ENCODE measurements around the gene NLRP14.
A peak's percentile ranks its signal among the peaks of the same experiment; 100 is the strongest.

Gene NLRP14

GRCh38 chr11:7056828-7057513, 36.7 kb downstream of the NLRP14 start:
- H3K9ac ChIP-seq (ENCODE audit: low read length): no peak overlapping the region
- no peak overlapping the region for H2AK5ac ChIP-seq (ENCODE audit: low read length)
- WGBS (ENCODE audit: extremely low coverage, insufficient coverage, insufficient read length): no CpG with 5 or more reads among the region's 6 CpGs
- H3K18ac ChIP-seq (ENCODE audit: low read length): no peak overlapping the region
- H3K23ac ChIP-seq (ENCODE audit: low read length): no peak overlapping the region
- H3K4me1 ChIP-seq (ENCODE audit: control insufficient read depth in 1 of 2, insufficient read depth in 2 of 2, low read length in 2 of 2): no peaks in the 10 kb centered on the region
- H3K27ac ChIP-seq (ENCODE audit: low read depth, low read length): no peak overlapping the region
- no peak overlapping the region for H4K12ac ChIP-seq (ENCODE audit: low read depth, low read length)
- no peaks in the 10 kb centered on the region for H3K79me1 ChIP-seq (ENCODE audit: low read length)
- H3K27me3 ChIP-seq (ENCODE audit: insufficient read depth, low read length): no peaks in the 10 kb centered on the region
- H2BK12ac ChIP-seq (ENCODE audit: low read length): no peak overlapping the region
- no peaks in the 10 kb centered on the region for H3K9me3 ChIP-seq (ENCODE audit: insufficient read depth, low read depth, low read length)
- H3K4me2 ChIP-seq (ENCODE audit: low read length): no peak overlapping the region
- no peak overlapping the region for H4K91ac ChIP-seq (ENCODE audit: low read depth, low read length)
- H3K4ac ChIP-seq (ENCODE audit: low read depth, low read length): no peak overlapping the region
- peak in 1 of 2 donors; percentile 7 for DNase-seq
- no peak overlapping the region for H4K8ac ChIP-seq (ENCODE audit: low read depth, low read length)
- H3K14ac ChIP-seq (ENCODE audit: low read length): no peak overlapping the region
- no peak overlapping the region for H3K4me3 ChIP-seq (ENCODE audit: low read depth, low read length)
- H2BK5ac ChIP-seq (ENCODE audit: low read depth, low read length, poor library complexity): no peak overlapping the region
- H3K36me3 ChIP-seq (ENCODE audit: control insufficient read depth in 1 of 2, insufficient read depth in 2 of 2, low read length in 2 of 2): no peaks in the 10 kb centered on the region
- no peak overlapping the region for H2AFZ ChIP-seq (ENCODE audit: insufficient read depth, low read length, poor library complexity)
- no peak overlapping the region for H2BK120ac ChIP-seq (ENCODE audit: insufficient read depth, low read length, poor library complexity)
- no peaks in the 10 kb centered on the region for H3K79me2 ChIP-seq (ENCODE audit: control insufficient read depth, insufficient read depth, low read length, poor library complexity)

- Histone ChIP-seq H3K4me1 (ENCODE audit: control insufficient read depth in 1 of 2, insufficient read depth in 2 of 2, low read length in 2 of 2) (no peaks in the 10 kb centered on the region), H3K23ac (ENCODE audit: low read length) (no peak overlapping the region), H3K79me2 (ENCODE audit: control insufficient read depth, insufficient read depth, low read length, poor library complexity) (no peaks in the 10 kb centered on the region), H2BK12ac (ENCODE audit: low read length) (no peak overlapping the region), H3K9me3 (ENCODE audit: insufficient read depth, low read depth, low read length) (no peaks in the 10 kb centered on the region), H2AK5ac (ENCODE audit: low read length) (no peak overlapping the region), H3K9ac (ENCODE audit: low read length) (no peak overlapping the region), H3K18ac (ENCODE audit: low read length) (no peak overlapping the region), H3K36me3 (ENCODE audit: control insufficient read depth in 1 of 2, insufficient read depth in 2 of 2, low read length in 2 of 2) (no peaks in the 10 kb centered on the region), H3K14ac (ENCODE audit: low read length) (no peak overlapping the region), H2AFZ (ENCODE audit: insufficient read depth, low read length, poor library complexity) (no peak overlapping the region), H3K79me1 (ENCODE audit: low read length) (no peaks in the 10 kb centered on the region), H2BK5ac (ENCODE audit: low read depth, low read length, poor library complexity) (no peak overlapping the region), H4K91ac (ENCODE audit: low read depth, low read length) (no peak overlapping the region), H4K12ac (ENCODE audit: low read depth, low read length) (no peak overlapping the region), H3K4ac (ENCODE audit: low read depth, low read length) (no peak overlapping the region), H4K8ac (ENCODE audit: low read depth, low read length) (no peak overlapping the region), H3K4me2 (ENCODE audit: low read length) (no peak overlapping the region), H3K27me3 (ENCODE audit: insufficient read depth, low read length) (no peaks in the 10 kb centered on the region), H2BK120ac (ENCODE audit: insufficient read depth, low read length, poor library complexity) (no peak overlapping the region), H3K4me3 (ENCODE audit: low read depth, low read length) (no peak overlapping the region), H3K27ac (ENCODE audit: low read depth, low read length) (no peak overlapping the region)
- WGBS (ENCODE audit: extremely low coverage, insufficient coverage, insufficient read length): no CpG with 5 or more reads among the region's 2 CpGs
- DNase-seq: no peak
Observed at GRCh38 chr11:7057641-7058040, 37.4 kb downstream of the NLRP14 start.

DNA sequence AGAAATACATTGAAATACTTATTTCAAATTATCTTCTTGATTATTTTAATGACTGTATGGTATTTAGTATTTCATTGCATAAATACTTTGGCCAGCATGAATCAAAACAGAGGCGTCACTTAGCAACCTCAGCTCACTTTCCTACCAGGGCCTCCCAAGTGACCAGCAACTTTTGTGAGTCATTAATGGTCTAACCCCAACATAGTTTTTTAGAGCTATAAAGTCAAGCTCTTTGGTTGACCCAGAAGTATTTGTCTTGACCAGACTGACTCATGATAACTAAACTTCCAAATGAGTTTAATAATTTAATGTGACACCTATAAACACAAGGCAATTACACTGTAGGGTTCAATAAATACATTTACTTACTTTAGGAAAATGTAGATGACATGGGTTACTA, 40.6 kb downstream of the NLRP14 start:
- Histone ChIP-seq H2BK120ac (ENCODE audit: insufficient read depth, low read length, poor library complexity) (no peak overlapping the region), H3K4ac (ENCODE audit: low read depth, low read length) (no peak overlapping the region), H4K12ac (ENCODE audit: low read depth, low read length) (no peak overlapping the region), H3K18ac (ENCODE audit: low read length) (no peak overlapping the region), H2AK5ac (ENCODE audit: low read length) (no peak overlapping the region), H4K91ac (ENCODE audit: low read depth, low read length) (no peak overlapping the region), H2AFZ (ENCODE audit: insufficient read depth, low read length, poor library complexity) (no peak overlapping the region), H3K9ac (ENCODE audit: low read length) (no peak overlapping the region), H3K4me3 (ENCODE audit: low read depth, low read length) (no peak overlapping the region), H3K36me3 (ENCODE audit: control insufficient read depth in 1 of 2, insufficient read depth in 2 of 2, low read length in 2 of 2) (no peaks in the 10 kb centered on the region), H4K8ac (ENCODE audit: low read depth, low read length) (no peak overlapping the region), H3K4me1 (ENCODE audit: control insufficient read depth in 1 of 2, insufficient read depth in 2 of 2, low read length in 2 of 2) (no peaks in the 10 kb centered on the region), H3K4me2 (ENCODE audit: low read length) (no peak overlapping the region), H3K27me3 (ENCODE audit: insufficient read depth, low read length) (no peaks in the 10 kb centered on the region), H2BK12ac (ENCODE audit: low read length) (no peak overlapping the region), H3K23ac (ENCODE audit: low read length) (no peak overlapping the region), H3K79me1 (ENCODE audit: low read length) (no peaks in the 10 kb centered on the region), H3K79me2 (ENCODE audit: control insufficient read depth, insufficient read depth, low read length, poor library complexity) (no peaks in the 10 kb centered on the region), H3K14ac (ENCODE audit: low read length) (no peak overlapping the region), H2BK5ac (ENCODE audit: low read depth, low read length, poor library complexity) (no peak overlapping the region), H3K27ac (ENCODE audit: low read depth, low read length) (no peak overlapping the region), H3K9me3 (ENCODE audit: insufficient read depth, low read depth, low read length) (no peaks in the 10 kb centered on the region)
- peak in 1 of 2 donors; percentile 13 for DNase-seq
- WGBS (ENCODE audit: extremely low coverage, insufficient coverage, insufficient read length): no CpG with 5 or more reads among the region's 1 CpG

- Histone ChIP-seq H2BK120ac (ENCODE audit: insufficient read depth, low read length, poor library complexity) (no peak overlapping the region), H4K8ac (ENCODE audit: low read depth, low read length) (no peak overlapping the region), H2BK5ac (ENCODE audit: low read depth, low read length, poor library complexity) (no peak overlapping the region), H2AK5ac (ENCODE audit: low read length) (no peak overlapping the region), H3K36me3 (ENCODE audit: control insufficient read depth in 1 of 2, insufficient read depth in 2 of 2, low read length in 2 of 2) (no peaks in the 10 kb centered on the region), H3K23ac (ENCODE audit: low read length) (no peak overlapping the region), H2AFZ (ENCODE audit: insufficient read depth, low read length, poor library complexity) (no peak overlapping the region), H3K27me3 (ENCODE audit: insufficient read depth, low read length) (no peaks in the 10 kb centered on the region), H3K18ac (ENCODE audit: low read length) (no peak overlapping the region), H4K91ac (ENCODE audit: low read depth, low read length) (no peak overlapping the region), H3K4me2 (ENCODE audit: low read length) (no peak overlapping the region), H3K79me1 (ENCODE audit: low read length) (no peaks in the 10 kb centered on the region), H3K4me1 (ENCODE audit: control insufficient read depth in 1 of 2, insufficient read depth in 2 of 2, low read length in 2 of 2) (no peaks in the 10 kb centered on the region), H3K14ac (ENCODE audit: low read length) (no peak overlapping the region), H3K4ac (ENCODE audit: low read depth, low read length) (no peak overlapping the region), H3K27ac (ENCODE audit: low read depth, low read length) (no peak overlapping the region), H3K9me3 (ENCODE audit: insufficient read depth, low read depth, low read length) (no peaks in the 10 kb centered on the region), H4K12ac (ENCODE audit: low read depth, low read length) (no peak overlapping the region), H3K4me3 (ENCODE audit: low read depth, low read length) (no peak overlapping the region), H3K9ac (ENCODE audit: low read length) (no peak overlapping the region), H3K79me2 (ENCODE audit: control insufficient read depth, insufficient read depth, low read length, poor library complexity) (no peaks in the 10 kb centered on the region), H2BK12ac (ENCODE audit: low read length) (no peak overlapping the region)
- DNase-seq: no peak
- no CpG with 5 or more reads among the region's 2 CpGs for WGBS (ENCODE audit: extremely low coverage, insufficient coverage, insufficient read length)
Observed at GRCh38 chr11:7062534-7062933, 42.3 kb downstream of the NLRP14 start.
